Suprapubic skin (tissue), 3 donors: ENCODE measurements around the gene KRTAP10-9.

Source experiments
- CTCF ChIP-seq, 2 donors: fragments of 200-600 bp in 1 of 2; fragments of 450-650 bp in 1 of 2; sonication (generic) in 1 of 2; IDR thresholded peaks; one replicate each; pipeline ENCODE4 v1.5.1; 2016 to 2019; ENCODE audit warnings: antibody characterized with exemption in 2 of 2, mild to moderate bottlenecking in 1 of 2, moderate library complexity in 1 of 2
- EP300 ChIP-seq: sonication (generic); formaldehyde crosslinking; IDR thresholded peaks from one replicate; pipeline ENCODE4 v1.6.1; 2017; ENCODE audit warnings: antibody characterized with exemption

- no peak for TF ChIP-seq CTCF (IDR thresholded peaks at IDR 0.05)
- no peak for TF ChIP-seq EP300
These were observed 12.7 kb upstream of the KRTAP10-9 start for GRCh38 chr21:44614161-44614631.
